Activated T-cell treated with anti-CD3 and anti-CD28 coated beads, Interleukin-2, amount 50 U/mL, for 1 hour (primary cell): ENCODE measurements around the gene LRRN3.
"Not testable (repeated sequence)": the region's sequence is repeated elsewhere in the genome, so short reads cannot be mapped to it uniquely, and the experiment has no call there.

Experiments
- DNase-seq: peaks from one replicate; pipeline ENCODE4 v3.0.0-alpha.2; 2020

Gene LRRN3

DNA sequence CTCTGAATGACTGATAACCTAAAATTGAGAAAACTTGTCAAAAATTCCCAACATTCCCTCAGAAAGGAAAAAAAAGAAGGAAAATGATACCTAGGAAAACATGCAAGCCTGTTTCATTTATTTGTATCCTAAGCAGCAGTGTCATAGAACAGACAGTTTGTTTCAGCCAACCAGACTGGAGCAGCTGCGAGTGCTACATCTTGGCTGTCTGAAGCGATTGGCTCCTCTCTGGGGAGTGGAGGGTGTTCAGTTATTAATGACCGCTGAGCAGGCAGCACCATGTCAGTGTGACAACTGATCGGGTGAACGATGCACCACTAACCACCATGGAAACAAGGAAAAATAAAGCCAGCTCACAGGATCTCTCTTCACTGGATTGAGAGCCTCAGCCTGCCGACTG is at the start of gene LRRN3:
TSS of gene LRRN3 (plus strand) at position 282 of the 400 bp plus-strand sequence. CDS start 31,646 bp downstream, outside the sequence.
- peak; percentile 21 for DNase-seq

DNA sequence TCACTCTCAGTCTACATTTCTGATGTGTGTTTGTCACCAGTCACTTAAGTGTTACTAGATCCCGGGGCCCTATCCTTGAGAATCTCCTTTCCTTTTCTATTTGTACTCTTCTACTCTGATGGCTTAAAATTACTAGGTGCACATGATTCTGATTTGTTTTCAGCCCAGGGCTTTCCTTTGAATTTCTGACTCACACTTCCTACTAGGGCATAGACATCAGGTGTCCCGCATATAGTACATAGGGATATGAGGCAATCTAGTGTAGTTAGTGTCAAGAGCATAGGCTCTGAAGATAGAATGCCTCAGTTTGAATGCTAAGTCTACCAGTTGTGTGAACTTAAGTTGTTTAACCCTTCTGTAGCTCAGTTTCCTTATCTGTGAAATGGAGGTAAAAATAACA is 49.4 kb upstream of the LRRN3 start:
- DNase-seq = no peak

DNA sequence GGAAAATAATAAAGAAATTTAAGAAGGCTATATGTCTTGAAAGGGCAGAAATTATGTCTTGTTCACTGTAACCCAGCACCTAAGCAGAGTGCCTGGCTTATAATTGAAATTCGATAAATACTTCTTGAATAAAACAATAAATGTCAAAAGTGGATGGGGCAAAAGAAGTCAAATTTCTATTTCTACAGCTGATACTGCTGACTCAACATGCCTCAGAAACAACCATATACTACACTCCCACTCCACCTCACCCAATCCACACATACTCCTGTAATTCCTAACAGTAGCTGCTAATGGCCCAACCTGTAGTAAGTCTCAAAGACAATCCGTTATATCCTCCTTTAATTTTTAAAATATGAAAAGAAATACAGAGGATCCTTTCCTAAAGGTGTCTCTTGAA is 48.1 kb upstream of the LRRN3 start:
- no peak for DNase-seq

DNA sequence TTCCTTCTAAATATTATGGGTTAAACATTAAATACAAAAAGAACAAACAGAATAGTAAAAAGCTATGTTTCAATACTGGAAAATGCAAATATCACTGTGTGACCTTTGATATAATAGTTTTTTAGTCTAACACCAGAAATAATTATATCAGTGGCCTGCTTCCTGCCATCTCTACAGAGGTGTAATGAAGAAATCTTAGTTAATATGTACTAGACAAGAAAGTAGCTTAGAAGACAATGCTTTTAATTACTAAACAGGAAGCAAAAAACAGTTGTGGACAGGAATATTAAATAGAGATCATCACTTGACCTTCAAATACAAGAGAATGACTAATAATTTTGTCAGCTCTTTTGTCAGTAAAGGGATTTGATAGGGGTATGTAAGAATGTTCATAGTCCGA is 47.4 kb upstream of the LRRN3 start:
- no peak for DNase-seq

DNA sequence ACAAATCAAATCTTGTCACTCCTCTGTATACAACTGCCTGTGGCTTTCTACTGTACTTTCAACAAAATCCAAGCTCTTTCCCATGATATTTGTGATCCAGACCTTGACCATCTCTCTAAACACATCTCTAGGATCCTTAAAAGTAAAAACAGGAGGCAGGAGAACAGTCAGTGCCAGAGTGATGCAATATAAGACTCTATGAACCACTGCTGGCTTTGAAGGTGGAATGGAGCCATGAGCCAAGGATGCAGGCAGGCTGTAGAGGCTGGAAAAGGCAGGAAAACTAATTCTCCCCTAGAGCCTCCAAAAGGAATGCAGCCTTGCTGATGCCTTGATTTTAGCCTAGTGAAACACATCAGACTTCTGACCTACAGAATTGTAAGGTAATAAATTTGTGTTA is 45.5 kb upstream of the LRRN3 start:
- DNase-seq = no peak

DNA sequence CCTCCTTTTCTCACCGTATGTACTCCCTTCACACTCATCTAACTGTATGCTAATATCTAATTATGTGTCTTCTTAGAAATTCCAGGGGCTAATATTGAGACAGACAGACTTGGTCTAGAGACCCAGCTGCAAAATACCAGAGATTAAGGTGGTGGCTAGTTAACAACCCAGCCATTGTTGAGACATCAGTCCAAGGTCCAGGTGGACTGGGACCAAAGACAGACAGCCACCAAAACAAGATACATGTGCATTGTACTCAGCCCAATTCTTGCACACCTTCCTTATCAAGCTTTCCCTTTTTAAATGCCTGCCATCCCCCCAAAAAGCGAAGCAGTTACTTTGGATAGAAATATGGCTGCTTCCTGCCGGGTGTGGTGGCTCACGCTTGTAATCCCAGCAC is 43.3 kb upstream of the LRRN3 start:
- no peak for DNase-seq

DNA sequence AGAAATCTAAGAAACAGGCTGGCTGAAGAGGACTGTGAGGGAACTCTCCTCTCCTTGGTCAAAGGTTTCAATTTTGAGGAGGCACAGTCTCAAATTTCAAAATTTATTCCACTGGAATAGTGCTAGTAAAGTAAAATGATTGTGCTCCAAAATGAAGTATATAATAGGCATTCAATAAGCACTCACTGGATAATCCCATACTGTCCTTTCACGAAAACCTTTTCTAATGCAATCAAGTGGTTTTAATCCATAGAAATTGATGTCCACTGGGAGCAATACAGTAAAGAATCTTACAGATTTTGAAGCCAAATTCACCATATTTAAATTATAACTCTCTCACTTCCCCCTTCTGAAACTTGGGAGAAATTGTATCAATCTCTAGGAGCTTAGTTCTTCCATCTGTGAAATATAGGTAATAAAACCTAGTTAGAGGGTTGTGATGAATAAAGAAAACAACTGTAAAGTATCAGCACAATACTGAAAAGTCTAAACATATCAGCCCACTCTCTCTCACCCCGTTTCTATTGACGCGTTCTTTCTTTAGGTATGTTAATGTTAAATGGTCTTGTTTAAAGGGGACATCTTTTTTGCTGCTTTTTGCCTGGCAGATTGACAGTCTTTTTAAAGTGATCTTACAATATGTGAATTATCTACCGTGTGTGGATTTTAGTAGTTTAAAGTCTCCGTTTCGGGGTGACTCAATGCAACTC is 40.8 kb upstream of the LRRN3 start:
- DNase-seq = no peak

DNA sequence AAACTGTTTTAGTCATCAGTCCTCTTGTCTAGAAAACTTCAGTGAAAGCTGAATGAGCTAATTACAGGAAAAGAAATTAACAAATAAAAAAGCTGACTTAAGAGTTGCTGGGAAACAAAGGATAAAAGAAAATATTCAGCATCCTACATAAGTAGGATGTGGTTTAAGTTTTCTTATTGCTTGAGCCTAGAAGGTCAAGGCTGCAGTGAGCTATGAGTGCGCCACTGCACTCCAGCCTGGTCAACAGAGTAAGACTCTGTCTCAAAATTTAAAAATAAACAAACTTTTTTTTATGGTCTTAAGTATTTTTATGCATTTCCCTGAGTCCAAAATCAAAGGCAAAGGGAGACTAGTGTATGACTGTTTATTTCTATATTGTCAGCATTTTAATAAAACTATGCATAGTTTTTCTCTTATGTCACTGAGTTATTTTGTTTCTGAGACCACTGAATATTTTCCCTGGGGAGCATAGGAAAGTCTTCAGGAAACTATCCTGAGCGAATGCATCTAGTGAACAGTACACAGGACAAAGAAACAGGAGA is 40.0 kb upstream of the LRRN3 start:
- DNase-seq = no peak

DNA sequence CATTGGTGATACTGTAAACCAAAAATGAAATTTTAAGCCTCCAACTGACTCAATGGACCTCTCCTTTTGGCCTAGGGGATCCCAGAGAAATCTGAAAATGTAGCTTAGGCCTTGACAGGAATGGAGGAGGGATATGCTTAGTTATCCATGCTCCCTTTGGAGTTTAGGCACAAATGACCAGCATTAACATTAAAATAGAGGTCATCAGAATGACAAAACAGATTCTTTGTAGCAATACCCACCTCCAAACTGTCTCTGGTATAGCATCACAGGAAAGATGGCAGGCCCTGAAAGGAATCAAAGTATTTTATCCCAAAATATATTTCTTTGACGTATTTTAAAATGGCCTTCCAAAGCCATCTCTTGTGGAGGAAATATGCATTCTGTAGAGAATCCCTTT is 39.1 kb upstream of the LRRN3 start:
- no peak for DNase-seq

DNA sequence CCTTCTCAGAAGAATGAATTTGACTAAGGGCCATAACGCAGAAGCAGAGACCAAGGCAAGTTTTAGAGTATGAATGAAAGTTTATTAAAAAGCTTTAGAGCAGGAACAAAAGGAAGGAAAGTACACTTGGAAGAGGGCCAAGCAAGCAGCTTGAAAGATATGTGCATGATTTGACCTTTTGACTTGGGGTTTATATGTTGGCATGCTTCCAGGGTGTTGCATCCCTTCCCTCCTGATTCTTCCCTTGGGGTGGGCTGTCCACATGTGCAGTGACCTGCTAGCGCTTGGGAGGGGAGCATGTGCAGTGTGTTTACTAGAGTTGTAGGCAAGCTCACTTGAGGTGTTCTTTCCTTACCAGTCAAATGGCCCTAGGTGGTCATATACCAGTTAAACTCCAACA is 37.9 kb upstream of the LRRN3 start:
- DNase-seq = no peak

DNA sequence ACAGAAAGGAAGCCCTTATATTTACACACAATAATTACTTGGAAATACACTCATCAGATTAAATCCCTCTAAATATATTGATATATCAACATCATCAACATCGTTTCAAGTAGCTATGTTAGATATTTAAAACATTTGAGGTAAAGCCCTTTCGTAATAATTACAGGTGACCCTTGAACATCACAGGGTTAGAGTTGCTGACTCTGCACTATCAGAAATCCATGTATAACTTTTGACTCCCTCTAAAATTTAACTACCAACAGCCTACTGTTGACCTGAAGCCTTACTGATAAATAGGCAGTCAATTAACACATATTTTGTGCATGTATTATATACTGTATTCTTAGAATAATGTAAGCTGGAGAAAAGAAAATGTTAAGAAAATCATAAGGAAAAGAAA is 34.6 kb upstream of the LRRN3 start:
- no peak for DNase-seq

DNA sequence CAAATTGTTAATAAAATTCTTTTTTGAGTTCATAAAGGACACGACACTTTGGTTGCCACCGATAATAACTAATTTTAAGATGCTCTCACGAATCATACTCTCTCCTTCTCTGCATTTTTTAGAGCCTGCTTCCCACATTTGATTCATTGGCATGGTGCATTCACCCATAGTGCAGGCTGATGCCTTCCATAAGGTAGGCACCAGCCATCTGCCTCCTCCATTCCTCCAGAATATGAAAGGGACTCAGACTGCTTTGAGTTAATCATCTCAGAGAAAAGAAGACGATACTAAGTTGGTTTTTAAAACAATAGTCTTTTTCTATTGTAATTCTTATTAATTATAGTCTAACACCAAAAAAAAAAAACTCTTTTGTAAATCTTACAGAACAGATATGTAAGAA is 33.9 kb upstream of the LRRN3 start:
- no peak for DNase-seq

DNA sequence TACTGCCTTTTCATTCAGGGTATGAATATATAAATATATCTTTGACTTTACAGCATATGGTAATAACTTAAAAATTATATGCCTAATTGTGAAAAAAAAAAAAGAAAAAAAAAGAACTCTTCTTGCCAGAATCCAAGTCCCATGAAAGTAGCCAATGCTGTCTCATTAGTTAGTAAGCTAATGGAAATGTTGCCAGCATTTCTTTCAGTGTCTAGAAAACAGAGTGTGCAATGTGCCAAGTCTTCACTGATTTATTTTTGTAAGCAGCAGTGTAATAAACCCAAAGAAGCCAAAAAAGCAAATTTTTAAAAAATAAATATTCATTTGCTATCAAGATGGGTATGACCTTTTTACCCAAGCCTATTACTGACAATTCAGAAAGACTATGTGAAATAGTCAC is 31.1 kb upstream of the LRRN3 start:
- no peak for DNase-seq

DNA sequence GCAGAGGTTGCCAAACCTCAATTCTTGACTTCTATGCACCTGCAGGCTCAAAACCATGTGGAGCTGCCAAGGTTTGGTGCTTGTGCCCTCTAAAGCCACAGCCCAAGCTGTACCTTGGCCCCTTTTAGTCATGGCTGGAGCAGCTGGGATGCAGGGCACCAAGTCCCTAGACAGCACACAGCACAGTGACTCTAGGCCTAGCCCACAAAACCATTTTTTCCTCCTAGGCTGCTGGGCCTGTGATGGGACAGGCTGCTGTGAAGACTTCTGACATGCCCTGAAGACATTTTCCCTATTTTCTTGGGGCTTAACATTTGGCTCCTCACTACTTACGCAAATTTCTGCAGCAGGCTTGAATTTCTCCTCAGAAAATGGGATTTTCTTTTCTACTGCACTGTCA is 27.8 kb upstream of the LRRN3 start:
- DNase-seq = no peak

DNA sequence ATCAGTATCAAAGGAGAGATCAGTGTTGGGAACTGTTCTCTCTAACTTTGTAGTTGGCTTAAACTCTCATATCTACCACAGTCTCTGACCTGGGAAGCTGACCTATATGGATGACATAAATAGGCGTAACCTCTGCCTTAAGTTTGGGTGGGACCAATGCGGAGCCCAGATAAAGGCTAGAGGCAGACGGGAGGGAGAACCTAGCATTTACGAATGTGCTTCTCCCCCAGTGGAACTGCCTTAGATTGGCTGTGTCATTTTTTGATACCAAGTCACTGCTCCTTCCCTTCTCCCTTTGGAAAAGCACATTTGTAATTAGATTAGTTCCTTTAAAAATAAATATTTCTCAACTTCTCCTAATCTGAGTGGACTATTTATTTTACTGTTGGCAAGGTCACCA is 23.7 kb upstream of the LRRN3 start:
- DNase-seq = no peak

DNA sequence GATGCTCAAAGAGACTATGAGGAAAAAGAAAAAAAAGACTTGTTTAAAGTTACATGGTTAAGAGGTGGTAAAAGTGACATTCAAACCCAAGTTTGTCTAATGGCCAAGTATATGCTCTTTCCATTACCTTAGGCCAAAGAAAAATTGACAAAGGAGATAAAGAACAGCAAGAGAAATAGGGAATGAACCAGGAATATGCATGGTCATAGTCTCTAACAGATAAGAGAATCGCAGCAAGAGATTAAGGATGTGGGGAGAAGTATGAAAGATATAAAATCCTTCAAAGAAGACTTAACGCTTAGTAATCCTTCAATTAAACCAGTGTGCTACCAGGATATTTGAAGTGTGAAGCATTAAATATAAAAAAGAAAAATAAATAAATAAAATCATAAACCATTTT is 23.2 kb upstream of the LRRN3 start:
- no peak for DNase-seq

DNA sequence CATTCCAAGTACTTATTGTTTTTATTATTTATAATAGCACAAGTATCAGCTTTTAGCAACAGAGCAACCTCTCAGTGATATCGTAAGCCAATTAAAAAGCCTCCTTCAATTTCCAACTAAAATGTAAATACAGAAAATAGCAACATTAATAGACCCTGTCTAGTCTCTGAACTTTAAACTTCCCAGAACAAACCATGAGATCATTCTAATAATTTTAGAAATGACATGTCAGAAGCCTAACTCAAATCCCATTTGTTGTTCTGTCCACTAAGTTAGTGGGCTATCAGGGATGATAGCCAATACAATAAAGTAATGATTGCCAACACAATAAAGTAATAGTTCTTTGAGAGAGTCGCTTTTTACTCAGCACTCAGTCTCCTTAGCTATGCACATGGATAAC is 22.3 kb upstream of the LRRN3 start:
- DNase-seq = no peak

DNA sequence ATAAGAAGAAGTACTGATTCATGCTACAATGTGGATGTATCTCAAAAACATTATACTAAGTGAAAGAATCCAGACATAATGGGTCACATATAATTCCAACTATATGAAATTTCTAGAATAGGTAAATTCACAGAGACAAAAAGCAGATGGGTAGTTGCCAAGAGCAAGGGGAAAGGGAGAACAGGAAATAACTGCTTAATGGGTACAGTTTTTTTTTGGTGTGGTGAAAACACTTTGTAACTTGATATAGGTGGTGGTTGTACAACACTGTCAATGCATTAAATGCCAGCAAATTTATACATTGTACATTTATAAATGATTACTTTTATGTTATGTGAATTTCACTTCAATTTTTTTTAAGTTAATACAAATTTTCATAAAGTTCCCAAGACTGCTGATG is 19.4 kb upstream of the LRRN3 start:
- DNase-seq = no peak

DNA sequence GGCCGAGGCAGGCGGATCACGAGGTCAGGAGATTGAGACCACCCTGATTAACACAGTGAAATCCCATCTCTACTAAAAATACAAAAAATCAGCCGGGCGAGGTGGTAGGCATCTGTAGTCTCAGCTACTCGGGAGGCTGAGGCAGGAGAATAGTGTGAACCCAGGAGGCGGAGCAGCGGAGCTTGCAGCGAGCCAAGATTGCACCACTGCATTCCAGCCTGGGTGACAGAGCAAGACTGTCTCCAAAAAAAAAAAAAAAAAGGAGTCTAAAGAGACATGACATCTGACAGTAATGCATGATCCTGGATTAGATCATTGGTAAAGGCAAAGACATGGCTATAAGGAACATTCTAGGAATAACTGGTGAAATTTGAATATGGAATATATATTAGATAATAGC is 18.3 kb upstream of the LRRN3 start:
- DNase-seq = not testable (repeated sequence)

DNA sequence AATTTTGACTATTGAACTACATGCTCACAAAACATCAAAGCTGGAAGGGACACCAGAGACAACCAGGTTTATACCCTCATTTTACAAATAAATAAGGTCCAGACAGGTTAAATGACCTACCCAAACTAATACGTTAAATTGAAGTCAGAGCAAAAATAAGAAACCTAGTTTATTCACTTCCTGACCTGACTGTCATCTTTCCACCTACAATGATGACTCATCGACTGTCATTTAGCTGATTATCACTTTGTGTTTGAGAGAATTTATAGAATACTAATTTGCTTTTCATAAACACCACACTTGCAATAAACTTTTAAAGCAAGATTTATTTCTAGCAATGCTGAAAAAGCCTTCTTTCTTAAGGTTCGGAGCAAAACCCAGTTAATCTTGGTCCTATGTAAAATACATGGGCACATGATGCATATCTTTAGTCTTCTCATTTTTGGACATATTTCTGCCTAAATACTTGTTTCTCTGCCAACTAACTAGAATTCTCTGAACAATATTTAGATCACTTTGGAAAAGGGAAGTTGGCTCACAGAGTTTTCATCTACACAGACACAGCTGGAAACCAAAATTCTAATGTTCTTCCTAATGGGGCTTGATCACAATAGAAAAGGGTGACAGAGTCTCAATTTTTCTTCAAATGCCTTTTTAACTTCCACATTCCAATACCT is 16.7 kb upstream of the LRRN3 start:
- DNase-seq = no peak

DNA sequence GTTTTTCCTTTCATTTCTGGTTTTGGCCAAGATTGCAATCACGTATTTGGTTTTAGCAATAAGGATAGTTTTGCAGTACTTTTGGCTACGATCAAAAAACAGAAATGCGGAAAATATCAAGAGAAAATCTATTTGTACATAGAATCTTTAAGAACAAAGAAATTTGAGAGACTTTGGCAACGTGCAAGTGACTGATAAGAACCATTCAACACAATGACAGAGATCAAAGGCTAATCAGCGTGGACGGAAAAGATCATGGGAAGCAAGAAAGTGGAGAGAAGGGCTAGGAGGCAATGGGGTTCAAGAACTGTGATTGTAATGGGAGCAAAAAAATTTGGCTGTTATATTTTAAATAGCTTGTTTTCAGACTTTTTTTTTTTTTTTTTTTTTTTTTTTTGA is 16.2 kb upstream of the LRRN3 start:
- no peak for DNase-seq

DNA sequence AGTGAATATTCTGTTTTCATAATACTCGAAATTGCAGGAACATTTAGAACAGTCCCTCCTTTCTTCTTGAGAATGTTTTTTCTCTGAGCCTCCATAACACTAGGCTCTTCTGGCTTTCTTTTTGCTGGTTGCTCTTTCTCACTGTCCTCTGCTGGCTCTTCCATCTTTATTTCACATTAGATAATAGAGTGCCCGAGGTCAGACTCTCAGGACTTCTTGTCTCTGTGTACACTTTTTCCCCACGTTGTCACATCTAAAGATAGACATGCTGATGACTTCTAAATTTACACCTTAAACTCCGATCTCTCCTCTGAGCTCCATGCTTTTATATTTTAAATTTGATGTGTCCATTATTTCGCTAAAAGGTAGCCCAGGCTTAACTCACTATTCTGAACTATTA is 15.4 kb upstream of the LRRN3 start:
- DNase-seq = no peak

DNA sequence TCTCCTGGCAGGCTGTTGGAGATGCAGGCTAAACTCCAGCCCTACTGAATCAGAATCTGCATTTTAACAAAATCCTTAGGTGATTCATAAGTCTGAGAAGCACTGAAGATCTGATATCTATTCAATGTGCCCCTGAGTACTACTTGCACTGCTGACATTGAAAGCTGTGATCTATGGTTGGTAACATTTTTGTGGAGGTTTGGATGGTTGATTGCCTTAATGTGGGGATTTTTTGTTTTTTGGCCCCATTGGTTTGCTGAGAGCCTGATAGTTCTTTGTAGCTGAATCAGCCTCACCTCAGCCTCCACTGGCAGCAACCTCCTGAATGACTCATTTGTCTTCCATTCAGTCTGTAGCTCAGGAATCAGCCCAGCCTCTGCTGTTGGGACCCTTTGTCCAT is 14.7 kb upstream of the LRRN3 start:
- no peak for DNase-seq

DNA sequence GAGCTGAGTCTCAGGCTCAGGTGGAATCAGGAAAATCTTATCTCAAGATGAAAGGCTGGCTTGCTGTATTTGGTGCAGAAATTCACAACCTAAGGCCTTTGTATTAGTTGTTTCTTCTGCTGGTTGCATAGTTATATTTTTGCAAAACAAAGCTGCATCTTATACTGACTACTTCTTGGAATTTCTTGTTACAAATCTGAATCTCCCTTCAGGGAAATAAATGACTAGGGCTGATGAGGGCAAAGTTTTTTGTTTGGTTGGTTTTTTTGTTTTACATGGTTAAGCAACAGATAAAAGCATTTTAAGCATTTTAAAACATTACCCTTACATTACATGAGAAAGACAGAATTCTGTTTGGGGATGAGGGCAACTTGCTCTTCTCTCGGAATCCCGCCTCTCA is 13.9 kb upstream of the LRRN3 start:
- DNase-seq = no peak
